ENCODE measurements around the gene APBB1.

The APBB1 gene

DNA sequence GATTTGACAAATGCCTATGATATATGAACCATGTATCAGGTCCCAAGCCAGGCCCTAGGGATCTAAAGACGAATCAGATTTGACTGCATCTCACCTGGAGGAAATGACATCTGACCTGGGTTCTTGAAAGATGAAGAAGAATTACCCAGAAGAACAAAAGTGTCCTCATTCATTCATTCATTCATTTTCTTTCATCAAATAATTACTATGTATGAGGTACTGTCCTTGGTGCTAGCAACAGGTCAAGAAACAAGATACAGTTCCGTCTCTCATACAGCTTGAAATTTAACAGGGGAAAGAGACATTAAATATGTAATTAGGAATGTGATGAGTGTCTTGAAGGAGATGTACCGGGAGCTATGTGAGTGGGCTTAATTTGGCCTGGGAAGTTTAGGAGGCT is 1.8 kb upstream of the APBB1 start:
- in situ Hi-C loops (cut with HindIII; ENCODE audit: low sequenced_read_pairs): no loop called here
- TF ChIP-seq, protein P1, sequence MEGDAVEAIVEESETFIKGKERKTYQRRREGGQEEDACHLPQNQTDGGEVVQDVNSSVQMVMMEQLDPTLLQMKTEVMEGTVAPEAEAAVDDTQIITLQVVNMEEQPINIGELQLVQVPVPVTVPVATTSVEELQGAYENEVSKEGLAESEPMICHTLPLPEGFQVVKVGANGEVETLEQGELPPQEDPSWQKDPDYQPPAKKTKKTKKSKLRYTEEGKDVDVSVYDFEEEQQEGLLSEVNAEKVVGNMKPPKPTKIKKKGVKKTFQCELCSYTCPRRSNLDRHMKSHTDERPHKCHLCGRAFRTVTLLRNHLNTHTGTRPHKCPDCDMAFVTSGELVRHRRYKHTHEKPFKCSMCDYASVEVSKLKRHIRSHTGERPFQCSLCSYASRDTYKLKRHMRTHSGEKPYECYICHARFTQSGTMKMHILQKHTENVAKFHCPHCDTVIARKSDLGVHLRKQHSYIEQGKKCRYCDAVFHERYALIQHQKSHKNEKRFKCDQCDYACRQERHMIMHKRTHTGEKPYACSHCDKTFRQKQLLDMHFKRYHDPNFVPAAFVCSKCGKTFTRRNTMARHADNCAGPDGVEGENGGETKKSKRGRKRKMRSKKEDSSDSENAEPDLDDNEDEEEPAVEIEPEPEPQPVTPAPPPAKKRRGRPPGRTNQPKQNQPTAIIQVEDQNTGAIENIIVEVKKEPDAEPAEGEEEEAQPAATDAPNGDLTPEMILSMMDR (IDR thresholded peaks at IDR 0.05; ENCODE audit: low read depth, low read length): no peak
- DNase-seq (ENCODE audit: low read depth, low spot score): no peak
- H3K4me3 ChIP-seq (ENCODE audit: low read depth, low read length): no peak overlapping the region

DNA sequence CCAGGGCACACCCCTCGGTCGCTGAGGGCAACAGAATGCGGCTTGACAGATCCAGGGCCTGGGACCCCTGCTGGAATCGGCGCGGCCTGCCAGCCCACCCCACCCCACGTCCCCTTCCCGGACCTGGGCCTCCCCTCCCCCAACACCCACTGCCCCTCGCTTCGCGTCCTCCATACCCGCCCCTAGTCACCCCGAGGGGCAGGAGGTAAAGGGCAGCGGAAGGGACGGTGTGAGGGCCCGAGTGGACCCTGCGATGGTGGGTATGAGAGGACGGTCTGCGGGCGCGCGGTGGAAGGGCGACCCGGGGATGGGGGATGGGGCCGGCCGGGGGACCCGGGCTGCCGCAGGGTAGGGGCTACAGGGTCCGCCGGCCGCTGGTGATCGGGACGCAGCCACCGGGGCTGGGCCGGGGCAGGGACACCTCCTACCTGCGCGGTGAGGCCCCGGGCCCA is 311 bp downstream of the APBB1 start:
- peak overlapping the region; percentile 68 for H3K4me3 ChIP-seq (ENCODE audit: low read depth, low read length)
- in situ Hi-C loops (cut with HindIII; ENCODE audit: low sequenced_read_pairs): no loop called here
- DNase-seq (ENCODE audit: low read depth, low spot score): no peak
- TF ChIP-seq, protein P1 (IDR thresholded peaks at IDR 0.05; ENCODE audit: low read depth, low read length): no peak

DNA sequence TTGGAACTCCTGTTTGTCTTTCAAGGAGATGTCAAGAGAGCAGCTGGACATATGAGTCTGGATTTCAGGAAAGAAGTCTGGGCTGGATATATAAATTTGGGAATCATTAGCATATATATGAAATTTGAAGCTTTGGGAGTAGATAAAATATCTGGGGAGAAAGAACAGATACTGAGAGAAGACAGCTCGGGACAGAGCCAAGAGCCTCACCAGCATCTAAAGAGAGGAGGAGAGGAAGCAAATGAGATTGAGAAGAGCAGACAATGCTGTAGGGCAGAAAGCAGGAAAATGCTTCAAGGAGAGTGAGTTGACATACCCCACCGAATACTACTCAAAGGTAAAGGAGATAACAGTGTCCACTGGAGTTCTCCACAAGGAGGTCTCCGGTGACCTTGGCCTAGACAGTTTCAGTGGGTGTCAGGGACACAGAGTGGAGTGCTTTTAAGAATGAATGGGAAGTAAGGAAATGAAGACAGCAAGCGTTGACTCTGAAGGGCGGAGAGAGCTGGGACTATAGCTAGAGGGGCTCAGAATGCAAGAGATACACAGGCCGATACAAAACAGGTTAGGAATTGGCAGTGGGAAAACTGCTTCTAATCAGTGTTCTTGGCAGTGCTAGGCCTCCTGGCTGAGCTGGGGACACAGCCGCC is 862 bp downstream of the APBB1 start:
- TF ChIP-seq, protein P1 (IDR thresholded peaks at IDR 0.05; ENCODE audit: low read depth, low read length): no peak
- no peak for DNase-seq (ENCODE audit: low read depth, low spot score)
- H3K4me3 ChIP-seq (ENCODE audit: low read depth, low read length): peak overlapping the region; percentile 68
- in situ Hi-C loops (cut with HindIII; ENCODE audit: low sequenced_read_pairs): no loop called here

DNA sequence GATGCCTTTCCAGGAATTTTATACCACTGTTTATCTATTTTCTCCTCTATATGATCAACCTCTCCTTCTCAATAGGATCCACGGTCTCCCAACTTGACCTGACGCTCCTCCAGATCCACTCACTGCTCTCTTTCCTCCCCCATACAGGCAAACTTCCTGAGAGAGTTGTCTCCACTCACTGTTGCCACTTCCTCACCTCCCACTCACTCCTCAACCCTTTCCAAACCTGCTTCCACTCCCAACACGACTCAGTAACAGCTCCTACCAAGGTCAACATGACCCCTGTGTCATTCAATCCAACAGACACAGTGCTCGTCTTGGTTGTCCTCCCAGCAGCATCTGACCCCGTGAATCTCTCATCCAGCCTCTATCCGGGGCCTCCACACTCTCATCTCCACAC is 3.1 kb downstream of the APBB1 start:
- DNase-seq (ENCODE audit: low read depth, low spot score): no peak
- no peak overlapping the region for H3K4me3 ChIP-seq (ENCODE audit: low read depth, low read length)
- in situ Hi-C loops (cut with HindIII; ENCODE audit: low sequenced_read_pairs): no loop called here
- TF ChIP-seq, protein P1 (IDR thresholded peaks at IDR 0.05; ENCODE audit: low read depth, low read length): no peak

DNA sequence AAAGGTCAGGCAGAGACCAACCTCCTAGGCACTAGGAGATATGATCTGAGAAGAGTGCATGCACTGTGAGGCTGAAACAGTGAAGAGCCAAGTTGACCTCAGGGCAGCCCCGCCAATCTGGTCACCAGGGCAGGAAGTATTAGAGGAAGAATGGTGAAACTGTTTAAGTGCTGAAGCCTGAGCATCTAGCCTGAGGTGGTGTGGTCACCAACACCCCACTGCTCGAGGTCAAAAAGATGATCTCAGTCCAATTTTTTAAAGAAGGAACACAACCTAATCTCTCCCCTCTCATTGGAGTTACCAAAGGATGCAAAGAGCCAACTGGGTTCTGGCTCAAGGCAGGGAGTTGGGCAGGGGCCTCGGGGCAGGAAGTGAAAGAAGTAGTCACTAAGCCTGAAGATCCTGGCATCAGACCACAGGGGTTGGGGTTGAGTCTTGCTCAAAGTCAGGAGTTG is 4.0 kb downstream of the APBB1 start:
- no peak overlapping the region for H3K4me3 ChIP-seq (ENCODE audit: low read depth, low read length)
- TF ChIP-seq, protein P1 (IDR thresholded peaks at IDR 0.05; ENCODE audit: low read depth, low read length): no peak
- no peak for DNase-seq (ENCODE audit: low read depth, low spot score)
- in situ Hi-C loops (cut with HindIII; ENCODE audit: low sequenced_read_pairs): no loop called here

DNA sequence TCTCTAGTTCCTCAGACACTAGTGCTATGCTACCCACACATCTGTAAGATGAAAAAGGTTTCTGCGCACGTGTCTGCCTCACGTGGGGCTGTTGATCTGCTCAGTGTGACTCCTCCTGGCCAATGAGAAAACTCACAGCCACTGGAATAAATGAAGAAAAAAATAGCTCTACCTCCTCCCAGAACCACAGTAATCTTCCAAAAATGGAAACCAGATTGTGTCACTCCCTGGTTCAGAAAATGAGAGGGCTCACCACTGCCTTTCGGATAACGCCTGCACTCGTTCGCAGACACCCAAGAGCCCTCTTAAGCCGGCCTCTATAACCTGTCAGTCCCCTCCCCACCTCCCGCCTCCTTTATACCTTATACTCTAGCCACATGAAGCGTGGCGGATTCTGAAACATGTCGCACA is 5.1 kb downstream of the APBB1 start:
- DNase-seq (ENCODE audit: low read depth, low spot score): no peak
- TF ChIP-seq, protein P1 (IDR thresholded peaks at IDR 0.05; ENCODE audit: low read depth, low read length): no peak
- in situ Hi-C loops (cut with HindIII; ENCODE audit: low sequenced_read_pairs): no loop called here
- no peak overlapping the region for H3K4me3 ChIP-seq (ENCODE audit: low read depth, low read length)

Measured in astrocyte of the spinal cord (primary cell).